Peyer's patch (tissue), 4 donors: ENCODE measurements around the gene MTSS2. TPM values are rescaled to one million over a fixed set of nuclear protein-coding genes. Genes with fewer than 3 reads are reported as not detected.
"Not testable (repeated sequence)": the region's sequence is repeated elsewhere in the genome, so short reads cannot be mapped to it uniquely, and the experiment has no call there.

Experiments used
- DNase-seq, 3 donors: peaks; one replicate each; pipeline ENCODE4 v3.0.0-alpha.2; 2017 to 2019
- H3K27ac ChIP-seq, 4 donors: fragments of 200-600 bp; sonication (generic); one replicate each; pipeline ENCODE4 v1.5.1; 2016 to 2019
- H3K27me3 ChIP-seq, 2 donors: fragments of 200-600 bp; sonication (generic); one replicate each; pipeline ENCODE4 v1.5.1; 2019
- H3K36me3 ChIP-seq, 3 donors: fragments of 200-600 bp; sonication (generic); one replicate each; pipeline ENCODE4 v1.5.1; 2016 to 2019
- H3K4me1 ChIP-seq, 4 donors: fragments of 200-600 bp; sonication (generic); one replicate each; pipeline ENCODE4 v1.5.1; 2016 to 2019
- H3K4me3 ChIP-seq, 4 donors: fragments of 200-600 bp; sonication (generic); 1 replicate in 3 of 4; 2 replicates in 1 of 4; pipeline ENCODE4 v1.5.1; 2016 to 2019; ENCODE audit warnings: mild to moderate bottlenecking in 1 of 4
- H3K9me3 ChIP-seq, 4 donors: fragments of 200-600 bp; sonication (generic); one replicate each; pipeline ENCODE4 v1.5.1; 2016 to 2019; ENCODE audit warnings: mild to moderate bottlenecking in 1 of 4
- CTCF ChIP-seq, 6 experiments: fragments of 450-650 bp in 4 of 6; fragments of 200-600 bp in 2 of 6; sonication (generic) in 1 of 6; IDR thresholded peaks; one replicate each; pipeline ENCODE4 v1.5.1; 2017 to 2019; ENCODE audit warnings: antibody characterized with exemption in 6 of 6, mild to moderate bottlenecking in 3 of 6, moderate library complexity in 1 of 6
- POLR2A ChIP-seq, 2 donors: fragments of 450-650 bp; IDR thresholded peaks; one replicate each; pipeline ENCODE4 v1.5.1; 2017; ENCODE audit warnings: antibody characterized with exemption in 2 of 2, mild to moderate bottlenecking in 2 of 2, moderate library complexity in 2 of 2
- total RNA-seq, 4 donors: library from RNA; depleted of rRNA; stranded (reverse); fragments of >200 nt; gene quantifications; one replicate each; pipeline ENCODE4 v1.1.0, GENCODE V29; 2016

Gene MTSS2
- total RNA-seq, 4 donors from 2014 or later, result 12.1 to 115 (median 30.4) TPM

- no peak for DNase-seq
- Histone ChIP-seq H3K4me1 (no peaks in the 10 kb centered on the region), H3K4me3 (no peak within 1 kb of the TSS), H3K36me3 (no peaks in the 10 kb centered on the region), H3K27me3 (no peaks in the 10 kb centered on the region), H3K9me3 (no peaks in the 10 kb centered on the region), H3K27ac (peak within 1 kb of the TSS in 3 of 4 donors; percentile 31 to 46 (median 45))
- TF ChIP-seq CTCF (IDR thresholded peaks at IDR 0.05) (no peak), POLR2A (IDR thresholded peaks at IDR 0.05) (no peak)
Measured at GRCh38 chr16:70646260-70647241, 39.3 kb downstream of the MTSS2 start, which contains the start of gene IL34. Gene IL34, plus strand, starts transcription at chr16:70646559. Its CDS starts 389 bp downstream, at chr16:70646948.

- Histone ChIP-seq H3K27ac (no peak overlapping the region), H3K27me3 (no peaks in the 10 kb centered on the region)
Measured at GRCh38 chr16:70644763-70645597, 40.9 kb downstream of the MTSS2 start.

GRCh38 chr16:70643264-70643663 is 42.6 kb downstream of the MTSS2 start:
- H3K9me3 ChIP-seq, DNase-seq, H3K27ac ChIP-seq, H3K4me3 ChIP-seq, H3K4me1 ChIP-seq, H3K27me3 ChIP-seq, H3K36me3 ChIP-seq: not testable (repeated sequence)

More at GRCh38 chr16:70644763-70645597, 40.9 kb downstream of the MTSS2 start:
- no peaks in the 10 kb centered on the region for H3K9me3 ChIP-seq
- H3K4me1 ChIP-seq, result no peaks in the 10 kb centered on the region
- no peaks in the 10 kb centered on the region for H3K36me3 ChIP-seq
- no peak for DNase-seq
- no peak overlapping the region for H3K4me3 ChIP-seq
- no peak for TF ChIP-seq POLR2A (IDR thresholded peaks at IDR 0.05)
- TF ChIP-seq CTCF (IDR thresholded peaks at IDR 0.05), result no peak

- TF ChIP-seq POLR2A (IDR thresholded peaks at IDR 0.05) (no peak), CTCF (IDR thresholded peaks at IDR 0.05) (no peak)
- no peak overlapping the region for H3K27ac ChIP-seq
- H3K27me3 ChIP-seq, result no peaks in the 10 kb centered on the region
- no peak overlapping the region for H3K4me3 ChIP-seq
- DNase-seq, result no peak
- H3K9me3 ChIP-seq, result no peaks in the 10 kb centered on the region
- peaks cover 0 to 6% (median 0%) of the 10 kb centered on the region in 4 donors for H3K4me1 ChIP-seq
- H3K36me3 ChIP-seq, result no peaks in the 10 kb centered on the region
Measured at GRCh38 chr16:70642633-70643032, 43.2 kb downstream of the MTSS2 start.

- H3K27ac ChIP-seq, result peak overlapping the region in 2 of 4 donors; percentile 52 to 57
- DNase-seq, result peak in 1 of 3 donors; percentile 65
Measured at GRCh38 chr16:70638814-70639792, 46.8 kb downstream of the MTSS2 start.

More at GRCh38 chr16:70638814-70639792, 46.8 kb downstream of the MTSS2 start:
- TF ChIP-seq CTCF (IDR thresholded peaks at IDR 0.05) (no peak), POLR2A (IDR thresholded peaks at IDR 0.05) (no peak)
- no peaks in the 10 kb centered on the region for H3K9me3 ChIP-seq
- H3K27me3 ChIP-seq, result no peaks in the 10 kb centered on the region
- H3K36me3 ChIP-seq, result no peaks in the 10 kb centered on the region
- peaks cover 0 to 6% (median 0%) of the 10 kb centered on the region in 4 donors for H3K4me1 ChIP-seq
- no peak overlapping the region for H3K4me3 ChIP-seq

Other genes with a start within 250 kb of the MTSS2 start
- gene ST3GAL2, start 247.0 kb downstream of the MTSS2 start, total RNA-seq, result 10 to 100 TPM; 13.0 to 27.5 (median 19.6) TPM
- gene FCSK, start 231.5 kb downstream of the MTSS2 start, total RNA-seq, result 100 to 1,000 TPM in 1 of 4 donors, 10 to 100 TPM in 3; 32.2 to 127 (median 52.9) TPM
- gene COG4, start 162.5 kb downstream of the MTSS2 start, total RNA-seq, result 10 to 100 TPM; 71.3 to 99.0 (median 75.8) TPM
- gene SF3B3, start 162.2 kb downstream of the MTSS2 start, total RNA-seq, result 100 to 1,000 TPM in 1 of 4 donors, 10 to 100 TPM in 3; 48.5 to 119 (median 94.9) TPM
- 10 to 100 TPM in 1 of 4 donors, 1 to 10 TPM in 3; 1.6 to 23.1 (median 2.6) TPM for gene IL34, start 39.5 kb downstream of the MTSS2 start, total RNA-seq
- gene VAC14, start 115.1 kb upstream of the MTSS2 start, total RNA-seq, result 100 to 1,000 TPM in 1 of 4 donors, 10 to 100 TPM in 3; 44.0 to 106 (median 64.5) TPM